Activated naive CD8-positive, alpha-beta T cell treated with anti-CD3 and anti-CD28 coated beads, Interleukin-2, amount 10 ng/mL, durations not matched to agents 7 days and 5 days (primary cell): Measurements from ENCODE around the gene CRACDL. TPM values are rescaled to one million over a fixed set of nuclear protein-coding genes. Genes with fewer than 3 reads are reported as not detected.

Experiments used
- ATAC-seq: fragments of 150-1000 bp; cut with Tn5 transposase; one replicate; pipeline ENCODE4 v1.10.0; 2021; ENCODE audit warnings: low read depth, moderate library complexity
- POLR2A ChIA-PET: fragments of 350-600 bp; sonication (Branson Sonifier 250); formaldehyde crosslinking; loops from one replicate; lab custom pipeline; 2021; ENCODE audit warnings: antibody characterized with exemption; lab: Charles Lee
- DNase-seq: peaks from one replicate; pipeline ENCODE4 v3.0.0; 2021
- H3K27ac Mint-ChIP-seq: one replicate; pipeline ENCODE4 v1.8.0; 2022; ENCODE audit warnings: mild to moderate bottlenecking, mixed read lengths
- H3K27me3 Mint-ChIP-seq: one replicate; pipeline ENCODE4 v1.8.0; 2022; ENCODE audit warnings: mild to moderate bottlenecking, moderate library complexity, mixed read lengths
- H3K36me3 Mint-ChIP-seq: one replicate; pipeline ENCODE4 v1.8.0; 2021; ENCODE audit warnings: mild to moderate bottlenecking, mixed read lengths
- H3K4me1 Mint-ChIP-seq: one replicate; pipeline ENCODE4 v1.8.0; 2021; ENCODE audit warnings: mixed read lengths
- H3K4me3 Mint-ChIP-seq: one replicate; pipeline ENCODE4 v1.8.0; 2022; ENCODE audit warnings: mild to moderate bottlenecking, moderate library complexity, mixed read lengths
- H3K9me3 Mint-ChIP-seq: one replicate; pipeline ENCODE4 v1.8.0; 2021; ENCODE audit warnings: mixed read lengths
- total RNA-seq, 2 experiments: library from RNA; stranded (reverse); gene quantifications; one replicate each; pipeline ENCODE4 v1.2.3, GENCODE V29; 2021

CRACDL gene
- total RNA-seq, 2 experiments from 2014 or later = 0.61 to 2.3 TPM

- H3K9me3 Mint-ChIP-seq = no peaks in the 10 kb centered on the region
- no peaks in the 10 kb centered on the region for H3K36me3 Mint-ChIP-seq
- H3K27ac Mint-ChIP-seq = no peak overlapping the region
- no peaks in the 10 kb centered on the region for H3K27me3 Mint-ChIP-seq
- peaks cover 7% of the 10 kb centered on the region for H3K4me1 Mint-ChIP-seq
- no peak overlapping the region for H3K4me3 Mint-ChIP-seq
- DNase-seq (no peak), ATAC-seq (no peak)
- POLR2A ChIA-PET = no interaction called here
Measured at GRCh38 chr2:98800330-98801064, 135.5 kb downstream of the CRACDL start.

GRCh38 chr2:98799375-98800329 lies 136.4 kb downstream of the CRACDL start:
- Mint-ChIP-seq H3K36me3 (no peaks in the 10 kb centered on the region), H3K27ac (no peak overlapping the region), H3K27me3 (no peaks in the 10 kb centered on the region), H3K4me3 (no peak overlapping the region), H3K4me1 (peaks cover 1% of the 10 kb centered on the region), H3K9me3 (no peaks in the 10 kb centered on the region)
- ATAC-seq (no peak), DNase-seq (no peak)
- POLR2A ChIA-PET = no interaction called here

- DNase-seq = no peak
- H3K9me3 Mint-ChIP-seq = no peaks in the 10 kb centered on the region
- no peak overlapping the region for H3K27ac Mint-ChIP-seq
- H3K36me3 Mint-ChIP-seq = no peaks in the 10 kb centered on the region
- peaks cover 4% of the 10 kb centered on the region for H3K4me1 Mint-ChIP-seq
- ATAC-seq = no peak
- H3K4me3 Mint-ChIP-seq = no peak overlapping the region
- POLR2A ChIA-PET = no interaction called here
- H3K27me3 Mint-ChIP-seq = peaks cover 4% of the 10 kb centered on the region
Measured at GRCh38 chr2:98796775-98797544, 139.1 kb downstream of the CRACDL start.

GRCh38 chr2:98795891-98796676 lies 139.9 kb downstream of the CRACDL start:
- H3K27me3 Mint-ChIP-seq = peaks cover 4% of the 10 kb centered on the region
- DNase-seq (no peak), ATAC-seq (no peak)
- no peak overlapping the region for H3K4me3 Mint-ChIP-seq
- no peaks in the 10 kb centered on the region for H3K36me3 Mint-ChIP-seq
- POLR2A ChIA-PET = no interaction called here
- peaks cover 4% of the 10 kb centered on the region for H3K4me1 Mint-ChIP-seq
- no peaks in the 10 kb centered on the region for H3K9me3 Mint-ChIP-seq
- no peak overlapping the region for H3K27ac Mint-ChIP-seq

GRCh38 chr2:98793897-98794830 lies 141.9 kb downstream of the CRACDL start:
- ATAC-seq = no peak
- H3K4me3 Mint-ChIP-seq = no peak overlapping the region
- peaks cover 4% of the 10 kb centered on the region for H3K27me3 Mint-ChIP-seq
- POLR2A ChIA-PET = interaction anchor here (0.5 kb wide), 1 partner anchor 346 kb away, joined by 6 read pairs; no protein-coding TSS in a partner anchor
- peaks cover 3% of the 10 kb centered on the region for H3K4me1 Mint-ChIP-seq
- H3K27ac Mint-ChIP-seq = no peak overlapping the region
- H3K9me3 Mint-ChIP-seq = no peaks in the 10 kb centered on the region
- H3K36me3 Mint-ChIP-seq = no peaks in the 10 kb centered on the region
- no peak for DNase-seq

GRCh38 chr2:98793275-98793674 lies 142.8 kb downstream of the CRACDL start:
- Mint-ChIP-seq H3K27ac (no peak overlapping the region), H3K4me1 (peaks cover 3% of the 10 kb centered on the region), H3K36me3 (no peaks in the 10 kb centered on the region), H3K27me3 (peaks cover 4% of the 10 kb centered on the region), H3K4me3 (no peak overlapping the region), H3K9me3 (no peaks in the 10 kb centered on the region)
- DNase-seq = no peak
- no peak for ATAC-seq
- POLR2A ChIA-PET = no interaction called here

- ATAC-seq (no peak), DNase-seq (no peak)
- Mint-ChIP-seq H3K9me3 (peaks cover 1% of the 10 kb centered on the region), H3K4me1 (peaks cover 3% of the 10 kb centered on the region), H3K27ac (no peak overlapping the region), H3K36me3 (no peaks in the 10 kb centered on the region), H3K4me3 (no peak overlapping the region), H3K27me3 (peaks cover 4% of the 10 kb centered on the region)
- POLR2A ChIA-PET = no interaction called here
Measured at GRCh38 chr2:98790221-98790620, 145.8 kb downstream of the CRACDL start.

GRCh38 chr2:98787700-98788099 lies 148.3 kb downstream of the CRACDL start:
- no peak overlapping the region for H3K27ac Mint-ChIP-seq
- no peaks in the 10 kb centered on the region for H3K27me3 Mint-ChIP-seq
- peaks cover 1% of the 10 kb centered on the region for H3K9me3 Mint-ChIP-seq
- no peaks in the 10 kb centered on the region for H3K4me1 Mint-ChIP-seq
- DNase-seq (no peak), ATAC-seq (no peak)
- no peak overlapping the region for H3K4me3 Mint-ChIP-seq
- POLR2A ChIA-PET = no interaction called here
- no peaks in the 10 kb centered on the region for H3K36me3 Mint-ChIP-seq

- Mint-ChIP-seq H3K27ac (no peak overlapping the region), H3K4me1 (no peaks in the 10 kb centered on the region), H3K4me3 (no peak overlapping the region), H3K27me3 (no peaks in the 10 kb centered on the region), H3K36me3 (peaks cover 7% of the 10 kb centered on the region), H3K9me3 (peaks cover 9% of the 10 kb centered on the region)
- POLR2A ChIA-PET = no interaction called here
- DNase-seq (no peak), ATAC-seq (no peak)
Measured at GRCh38 chr2:98786179-98786578, 149.8 kb downstream of the CRACDL start.

GRCh38 chr2:98782570-98782969 lies 153.5 kb downstream of the CRACDL start:
- DNase-seq (no peak), ATAC-seq (no peak)
- H3K36me3 Mint-ChIP-seq = peaks cover 9% of the 10 kb centered on the region
- peaks cover 11% of the 10 kb centered on the region for H3K9me3 Mint-ChIP-seq
- no peak overlapping the region for H3K27ac Mint-ChIP-seq
- no peaks in the 10 kb centered on the region for H3K27me3 Mint-ChIP-seq
- POLR2A ChIA-PET = no interaction called here
- H3K4me3 Mint-ChIP-seq = no peak overlapping the region
- H3K4me1 Mint-ChIP-seq = no peaks in the 10 kb centered on the region

- H3K4me1 Mint-ChIP-seq = no peaks in the 10 kb centered on the region
- H3K4me3 Mint-ChIP-seq = no peak overlapping the region
- ATAC-seq = no peak
- H3K36me3 Mint-ChIP-seq = peaks cover 9% of the 10 kb centered on the region
- DNase-seq = no peak
- no peak overlapping the region for H3K27ac Mint-ChIP-seq
- POLR2A ChIA-PET = no interaction called here
- no peaks in the 10 kb centered on the region for H3K27me3 Mint-ChIP-seq
- peaks cover 11% of the 10 kb centered on the region for H3K9me3 Mint-ChIP-seq
Measured at GRCh38 chr2:98781822-98782221, 154.2 kb downstream of the CRACDL start.
